EH (cell line): ENCODE results near the gene NFAM1.

ENCODE experiments used
- DNase-seq: peaks from one replicate; pipeline ENCODE4 v3.0.0-alpha.2; 2015; ENCODE audit warnings: low read depth

Gene NFAM1

DNA sequence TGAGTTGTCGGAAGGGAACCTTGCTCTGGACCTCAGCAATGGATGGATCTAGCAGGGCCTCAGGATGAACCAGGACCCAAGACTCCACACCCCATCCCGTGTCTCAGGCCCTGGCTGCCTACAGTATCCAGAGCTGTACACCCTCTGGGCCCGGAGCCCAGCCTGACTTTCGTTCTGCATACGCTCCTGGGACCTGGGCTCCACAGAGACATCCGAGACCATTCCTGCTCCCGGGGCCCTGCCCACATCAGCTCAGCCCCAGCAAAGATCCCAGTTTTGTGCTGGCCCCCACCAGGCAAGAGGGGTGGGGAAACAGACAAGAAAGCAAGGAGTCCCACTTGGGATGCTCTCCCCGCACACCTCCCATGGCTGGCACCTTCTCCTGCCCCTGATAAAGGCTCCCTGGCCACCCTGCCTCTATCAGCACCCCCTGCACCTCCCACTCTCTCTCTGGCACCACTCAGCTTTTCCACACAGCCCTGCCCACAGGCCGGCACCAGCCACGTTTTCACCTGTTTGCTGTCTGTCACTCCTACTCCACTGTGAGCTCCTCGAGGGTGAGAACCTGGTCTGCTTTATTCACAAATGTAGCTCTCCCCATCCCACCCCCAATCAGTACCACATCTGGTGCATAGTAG lies 97.2 kb downstream of the NFAM1 start:
- DNase-seq: no peak

DNA sequence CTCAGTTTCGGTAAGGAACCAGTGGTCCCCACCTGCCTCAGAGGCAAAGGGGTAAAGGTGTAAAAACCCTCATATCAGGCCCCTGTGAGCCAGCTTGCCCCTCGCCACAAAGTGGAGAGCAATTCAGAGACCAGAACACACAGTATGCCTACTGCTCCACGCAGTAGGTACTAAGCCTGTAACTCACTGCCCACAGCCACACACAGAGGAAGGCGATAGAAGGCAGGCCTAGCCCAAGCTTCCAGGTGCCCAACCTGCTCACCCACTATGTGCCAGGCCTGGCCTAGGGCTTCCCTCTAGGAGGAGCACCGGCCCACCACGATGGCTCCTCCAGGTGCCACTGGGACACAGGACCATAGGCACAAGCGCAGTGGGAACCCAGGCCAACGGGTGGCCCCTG lies 98.7 kb downstream of the NFAM1 start:
- no peak for DNase-seq

DNA sequence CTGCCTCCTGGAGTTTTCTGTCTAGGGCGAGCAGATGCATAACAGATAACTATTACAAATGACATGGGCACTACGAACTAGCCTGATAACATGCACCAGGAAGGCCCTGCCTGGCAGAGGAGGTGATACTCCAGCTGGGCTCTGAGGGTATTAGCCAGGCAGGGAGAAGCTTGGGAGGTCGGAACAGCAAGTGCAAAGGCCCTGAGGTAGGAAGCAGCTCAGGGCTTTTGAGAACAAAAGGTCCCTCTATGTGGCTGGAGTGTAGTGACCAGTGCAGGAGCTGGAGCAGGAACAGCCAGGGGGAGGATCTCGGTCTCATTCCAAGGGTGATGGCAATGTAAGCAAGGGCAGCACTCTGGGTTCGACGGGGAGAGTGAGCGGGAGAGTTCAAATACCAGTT lies 100.1 kb downstream of the NFAM1 start:
- DNase-seq: no peak

DNA sequence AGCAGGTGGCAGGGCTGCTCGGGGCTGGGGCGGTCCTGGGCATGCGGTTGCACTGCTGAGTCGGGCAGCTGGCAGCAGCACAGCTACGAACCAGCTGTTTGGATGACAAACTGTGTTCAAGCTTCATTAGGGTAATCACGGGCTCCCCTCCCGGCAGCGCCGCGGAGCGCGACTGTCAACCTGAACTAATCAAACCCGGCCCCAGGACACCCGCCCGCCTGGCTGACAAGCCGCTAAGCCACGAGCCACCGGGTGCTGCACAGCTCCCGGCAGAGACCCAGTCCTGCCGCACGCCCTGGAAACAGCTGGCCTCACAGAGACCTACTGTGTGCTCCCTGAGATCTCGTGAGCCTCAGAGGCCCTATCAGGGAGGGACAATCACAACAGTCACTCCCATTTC lies 101.2 kb downstream of the NFAM1 start:
- no peak for DNase-seq
